ENCODE data around the gene CYB5R4.
A peak's percentile ranks its signal among the peaks of the same experiment; 100 is the strongest.

- no peak for TF ChIP-seq CTCF (IDR thresholded peaks at IDR 0.05 in 8 of 11, conservative IDR thresholded peaks at IDR 0.05 in 3 of 11)
- TF ChIP-seq POLR2AphosphoS5 (IDR thresholded peaks at IDR 0.05) = peak in 1 of 3 donors; percentile 60
These were observed 8.2 kb downstream of the CYB5R4 start for GRCh38 chr6:83867527-83868161.
